RWPE2 (cell line): ENCODE results near the gene PPP1R2.
A peak's percentile ranks its signal among the peaks of the same experiment; 100 is the strongest.

ENCODE experiments used
- ATAC-seq: fragments of 200-7000 bp; cut with Tn5 transposase; 3 replicates; pipeline ENCODE4 v1.9.1; 2021; ENCODE audit warnings: low read depth
- DNase-seq: peaks from one replicate; pipeline ENCODE4 v3.0.0-alpha.2; 2020; ENCODE audit warnings: low spot score
- H3K27ac ChIP-seq: fragments of 450-650 bp; 2 replicates; pipeline ENCODE4 v1.5.1; 2017; ENCODE audit warnings: mild to moderate bottlenecking; ENCODE audit not compliant: poor library complexity, severe bottlenecking
- H3K27me3 ChIP-seq: fragments of 250-450 bp; sonication (Bioruptor Pico); 2 replicates; pipeline ENCODE4 v1.5.1; 2021; ENCODE audit warnings: mild to moderate bottlenecking, moderate library complexity; ENCODE audit not compliant: insufficient read depth, poor library complexity, severe bottlenecking
- H3K36me3 ChIP-seq: fragments of 250-450 bp; sonication (Bioruptor Pico); 2 replicates; pipeline ENCODE4 v1.5.1; 2020; ENCODE audit warnings: low read depth, mild to moderate bottlenecking, moderate library complexity
- H3K4me1 ChIP-seq: fragments of 250-450 bp; sonication (Bioruptor Pico); 2 replicates; pipeline ENCODE4 v1.5.1; 2021; ENCODE audit warnings: mild to moderate bottlenecking, moderate library complexity; ENCODE audit not compliant: insufficient read depth, poor library complexity, severe bottlenecking
- H3K4me3 ChIP-seq: fragments of 250-450 bp; sonication (Bioruptor Pico); 2 replicates; pipeline ENCODE4 v1.5.1; 2021; ENCODE audit warnings: mild to moderate bottlenecking, moderate library complexity; ENCODE audit not compliant: severe bottlenecking
- H3K9me3 ChIP-seq: fragments of 250-450 bp; sonication (Bioruptor Pico); 2 replicates; pipeline ENCODE4 v1.5.1; 2021; ENCODE audit warnings: mild to moderate bottlenecking, moderate library complexity; ENCODE audit not compliant: severe bottlenecking
- CTCF ChIP-seq: fragments of 450-650 bp; IDR thresholded peaks from one replicate; pipeline ENCODE4 v1.5.1; 2017; ENCODE audit warnings: mild to moderate bottlenecking, moderate library complexity; ENCODE audit not compliant: poor library complexity, severe bottlenecking

PPP1R2 gene

GRCh38 chr3:195557322-195557721 is 14.2 kb upstream of the PPP1R2 start:
- ATAC-seq (no peak), DNase-seq (no peak)
- no peaks in the 10 kb centered on the region for H3K36me3 ChIP-seq
- H3K27ac ChIP-seq: no peak overlapping the region
- H3K9me3 ChIP-seq: no peaks in the 10 kb centered on the region
- no peak for TF ChIP-seq CTCF
- no peaks in the 10 kb centered on the region for H3K4me1 ChIP-seq
- H3K4me3 ChIP-seq: no peak overlapping the region
- no peaks in the 10 kb centered on the region for H3K27me3 ChIP-seq

- Histone ChIP-seq H3K9me3 (no peaks in the 10 kb centered on the region), H3K4me3 (no peak overlapping the region), H3K4me1 (no peaks in the 10 kb centered on the region), H3K27me3 (no peaks in the 10 kb centered on the region), H3K36me3 (no peaks in the 10 kb centered on the region), H3K27ac (no peak overlapping the region)
- ATAC-seq (no peak), DNase-seq (no peak)
- peak; percentile 9 for TF ChIP-seq CTCF
Observed at GRCh38 chr3:195556390-195556789, 13.3 kb upstream of the PPP1R2 start.

GRCh38 chr3:195555110-195555509 is 12.0 kb upstream of the PPP1R2 start:
- Histone ChIP-seq H3K36me3 (no peaks in the 10 kb centered on the region), H3K27ac (no peak overlapping the region), H3K9me3 (no peaks in the 10 kb centered on the region), H3K4me3 (no peak overlapping the region), H3K27me3 (no peaks in the 10 kb centered on the region), H3K4me1 (no peaks in the 10 kb centered on the region)
- DNase-seq (no peak), ATAC-seq (no peak)
- no peak for TF ChIP-seq CTCF

- DNase-seq (no peak), ATAC-seq (no peak)
- H3K36me3 ChIP-seq: no peaks in the 10 kb centered on the region
- no peak overlapping the region for H3K27ac ChIP-seq
- H3K27me3 ChIP-seq: no peaks in the 10 kb centered on the region
- H3K4me1 ChIP-seq: no peaks in the 10 kb centered on the region
- no peak overlapping the region for H3K4me3 ChIP-seq
- H3K9me3 ChIP-seq: no peaks in the 10 kb centered on the region
- no peak for TF ChIP-seq CTCF
Observed at GRCh38 chr3:195554458-195554857, 11.3 kb upstream of the PPP1R2 start.

GRCh38 chr3:195553268-195553667 is 10.1 kb upstream of the PPP1R2 start:
- ATAC-seq (no peak), DNase-seq (no peak)
- Histone ChIP-seq H3K9me3 (no peaks in the 10 kb centered on the region), H3K27ac (no peak overlapping the region), H3K4me3 (no peak overlapping the region), H3K4me1 (no peaks in the 10 kb centered on the region), H3K36me3 (no peaks in the 10 kb centered on the region), H3K27me3 (no peaks in the 10 kb centered on the region)
- TF ChIP-seq CTCF: no peak
